ENCODE measurements around the gene ESYT3. TPM values are rescaled to one million over a fixed set of nuclear protein-coding genes. Genes with fewer than 3 reads are reported as not detected.

Gene ESYT3, protein sequence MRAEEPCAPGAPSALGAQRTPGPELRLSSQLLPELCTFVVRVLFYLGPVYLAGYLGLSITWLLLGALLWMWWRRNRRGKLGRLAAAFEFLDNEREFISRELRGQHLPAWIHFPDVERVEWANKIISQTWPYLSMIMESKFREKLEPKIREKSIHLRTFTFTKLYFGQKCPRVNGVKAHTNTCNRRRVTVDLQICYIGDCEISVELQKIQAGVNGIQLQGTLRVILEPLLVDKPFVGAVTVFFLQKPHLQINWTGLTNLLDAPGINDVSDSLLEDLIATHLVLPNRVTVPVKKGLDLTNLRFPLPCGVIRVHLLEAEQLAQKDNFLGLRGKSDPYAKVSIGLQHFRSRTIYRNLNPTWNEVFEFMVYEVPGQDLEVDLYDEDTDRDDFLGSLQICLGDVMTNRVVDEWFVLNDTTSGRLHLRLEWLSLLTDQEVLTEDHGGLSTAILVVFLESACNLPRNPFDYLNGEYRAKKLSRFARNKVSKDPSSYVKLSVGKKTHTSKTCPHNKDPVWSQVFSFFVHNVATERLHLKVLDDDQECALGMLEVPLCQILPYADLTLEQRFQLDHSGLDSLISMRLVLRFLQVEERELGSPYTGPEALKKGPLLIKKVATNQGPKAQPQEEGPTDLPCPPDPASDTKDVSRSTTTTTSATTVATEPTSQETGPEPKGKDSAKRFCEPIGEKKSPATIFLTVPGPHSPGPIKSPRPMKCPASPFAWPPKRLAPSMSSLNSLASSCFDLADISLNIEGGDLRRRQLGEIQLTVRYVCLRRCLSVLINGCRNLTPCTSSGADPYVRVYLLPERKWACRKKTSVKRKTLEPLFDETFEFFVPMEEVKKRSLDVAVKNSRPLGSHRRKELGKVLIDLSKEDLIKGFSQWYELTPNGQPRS
- total RNA-seq (2022; extraction: Qiagen RNA extraction; ENCODE audit: low read depth) = 0.54 to 0.84 TPM (median 0.65 TPM) in 5 replicates

DNA sequence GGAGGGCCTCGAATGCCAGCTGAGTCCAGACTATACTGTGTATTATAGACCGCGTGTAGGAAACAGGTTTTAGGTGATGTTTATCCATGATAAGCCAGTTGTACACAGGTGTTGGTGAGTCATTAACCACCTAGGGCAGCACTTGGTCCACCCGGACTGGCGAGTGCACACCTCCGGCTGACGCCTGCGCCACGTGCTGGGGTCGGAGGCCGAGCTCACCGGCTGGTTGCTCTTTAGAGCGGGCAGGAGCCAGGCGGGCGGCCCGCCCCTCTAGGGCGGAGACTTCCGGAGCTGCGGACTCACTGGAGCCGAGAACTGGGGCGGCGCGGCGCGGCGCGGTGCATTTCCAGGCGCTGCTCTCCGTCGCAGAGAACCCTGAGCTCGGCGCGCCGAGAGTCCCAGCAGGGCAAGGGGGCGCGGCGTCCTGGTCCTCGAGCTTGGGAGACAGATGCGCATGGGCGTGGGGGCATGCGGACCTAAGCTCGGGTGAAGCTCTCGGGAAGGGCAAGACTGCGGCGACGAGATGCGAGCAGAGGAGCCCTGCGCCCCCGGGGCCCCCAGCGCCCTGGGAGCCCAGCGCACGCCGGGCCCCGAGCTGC is at the start of gene ESYT3:
TSS of gene ESYT3 (plus strand) at position 341 of the 599 bp plus-strand sequence. CDS start at position 524, 183 bp downstream.

Other genes with a start within 250 kb of the ESYT3 start
- 30.7 to 42.1 TPM (median 34.5 TPM) in 5 replicates for gene ARMC8, start 247.3 kb upstream of the ESYT3 start, total RNA-seq (2022; extraction: Qiagen RNA extraction; ENCODE audit: low read depth)
- not detected in 5 replicates for gene NME9, start 104.8 kb upstream of the ESYT3 start, total RNA-seq (2022; extraction: Qiagen RNA extraction; ENCODE audit: low read depth)
- 7.0 to 10.2 TPM (median 8.8 TPM) in 5 replicates for gene MRAS, start 86.0 kb upstream of the ESYT3 start, total RNA-seq (2022; extraction: Qiagen RNA extraction; ENCODE audit: low read depth)
- 5.6 to 13.3 TPM (median 8.6 TPM) in 5 replicates for gene CEP70, start 159.6 kb downstream of the ESYT3 start, total RNA-seq (2022; extraction: Qiagen RNA extraction; ENCODE audit: low read depth)
- gene FAIM, start 174.2 kb downstream of the ESYT3 start, total RNA-seq (2022; extraction: Qiagen RNA extraction; ENCODE audit: low read depth) = 22.9 to 41.1 TPM (median 24.8 TPM) in 5 replicates

All from A549 treated with ZK216348 at 1 μM for 4 hours (cell line).